ENCODE results near the gene NLRC4.
"Not testable (repeated sequence)": the region's sequence is repeated elsewhere in the genome, so short reads cannot be mapped to it uniquely, and the experiment has no call there.

GRCh38 chr2:32203428-32203827 lies 61.3 kb downstream of the NLRC4 start:
- TF ChIP-seq CTCF, POLR2A (IDR thresholded peaks at IDR 0.05): not testable (repeated sequence)

Measured in lower leg skin (tissue), 3 donors.